Nephron (organoid): Measurements from ENCODE around the gene SOWAHA.
"Not testable (repeated sequence)": the region's sequence is repeated elsewhere in the genome, so short reads cannot be mapped to it uniquely, and the experiment has no call there.

Experiments used
- H3K27ac Mint-ChIP-seq, 3 experiments: 2 replicates each; pipeline ENCODE4 v1.8.0; 2020; ENCODE audit warnings: mixed read lengths in 3 of 3, mild to moderate bottlenecking in 2 of 3, moderate library complexity in 1 of 3
- H3K27me3 Mint-ChIP-seq: 2 replicates; pipeline ENCODE4 v1.8.0; 2021; ENCODE audit warnings: low read depth, mild to moderate bottlenecking, moderate library complexity, mixed read lengths
- H3K36me3 Mint-ChIP-seq: 2 replicates; pipeline ENCODE4 v1.8.0; 2020; ENCODE audit warnings: low read depth, mixed read lengths
- H3K4me1 Mint-ChIP-seq: 2 replicates; pipeline ENCODE4 v1.8.0; 2020; ENCODE audit warnings: mixed read lengths
- H3K4me3 Mint-ChIP-seq, 3 experiments: 2 replicates each; pipeline ENCODE4 v1.8.0; 2020; ENCODE audit warnings: mild to moderate bottlenecking in 3 of 3, mixed read lengths in 3 of 3, moderate library complexity in 2 of 3
- H3K9me3 Mint-ChIP-seq: 2 replicates; pipeline ENCODE4 v1.8.0; 2020; ENCODE audit warnings: mixed read lengths
- CTCF ChIP-seq, 3 experiments: fragments of 200-600 bp; sonication (generic); IDR thresholded peaks; one replicate each; pipeline ENCODE4 v1.5.0; 2021; ENCODE audit warnings: antibody characterized with exemption in 3 of 3; ENCODE audit not compliant: unreplicated experiment in 3 of 3

Gene SOWAHA

GRCh38 chr5:132791026-132791425, 22.1 kb upstream of the SOWAHA start:
- Mint-ChIP-seq H3K36me3 (no peaks in the 10 kb centered on the region), H3K4me3 (no peak overlapping the region), H3K9me3 (no peaks in the 10 kb centered on the region), H3K27ac (no peak overlapping the region), H3K4me1 (no peaks in the 10 kb centered on the region), H3K27me3 (peaks cover 11% of the 10 kb centered on the region)
- no peak for TF ChIP-seq CTCF (IDR thresholded peaks at IDR 0.05; ENCODE audit: unreplicated experiment in 3 of 3)

GRCh38 chr5:132797651-132798050, 15.5 kb upstream of the SOWAHA start:
- no peak for TF ChIP-seq CTCF (IDR thresholded peaks at IDR 0.05; ENCODE audit: unreplicated experiment in 3 of 3)
- Mint-ChIP-seq H3K27ac (no peak overlapping the region), H3K4me1 (no peaks in the 10 kb centered on the region), H3K4me3 (no peak overlapping the region), H3K36me3 (no peaks in the 10 kb centered on the region), H3K9me3 (no peaks in the 10 kb centered on the region), H3K27me3 (peaks cover 20% of the 10 kb centered on the region)

GRCh38 chr5:132799392-132799791, 13.7 kb upstream of the SOWAHA start:
- no peak overlapping the region for H3K27ac Mint-ChIP-seq
- H3K27me3 Mint-ChIP-seq: peaks cover 23% of the 10 kb centered on the region
- TF ChIP-seq CTCF (IDR thresholded peaks at IDR 0.05; ENCODE audit: unreplicated experiment in 3 of 3): no peak
- no peaks in the 10 kb centered on the region for H3K36me3 Mint-ChIP-seq
- no peak overlapping the region for H3K4me3 Mint-ChIP-seq
- H3K9me3 Mint-ChIP-seq: peaks cover 4% of the 10 kb centered on the region
- H3K4me1 Mint-ChIP-seq: no peaks in the 10 kb centered on the region

GRCh38 chr5:132800545-132800944, 12.6 kb upstream of the SOWAHA start:
- H3K27ac Mint-ChIP-seq: no peak overlapping the region
- H3K36me3 Mint-ChIP-seq: no peaks in the 10 kb centered on the region
- peaks cover 4% of the 10 kb centered on the region for H3K9me3 Mint-ChIP-seq
- no peaks in the 10 kb centered on the region for H3K4me1 Mint-ChIP-seq
- H3K27me3 Mint-ChIP-seq: peaks cover 25% of the 10 kb centered on the region
- H3K4me3 Mint-ChIP-seq: no peak overlapping the region
- TF ChIP-seq CTCF (IDR thresholded peaks at IDR 0.05; ENCODE audit: unreplicated experiment in 3 of 3): no peak

- TF ChIP-seq CTCF (IDR thresholded peaks at IDR 0.05; ENCODE audit: unreplicated experiment in 3 of 3): no peak
- Mint-ChIP-seq H3K36me3 (no peaks in the 10 kb centered on the region), H3K4me1 (no peaks in the 10 kb centered on the region), H3K4me3 (no peak overlapping the region), H3K27me3 (peaks cover 27% of the 10 kb centered on the region), H3K27ac (no peak overlapping the region), H3K9me3 (peaks cover 4% of the 10 kb centered on the region)
Measured at GRCh38 chr5:132802044-132802684, 10.9 kb upstream of the SOWAHA start.

- not testable (repeated sequence) for H3K4me1 Mint-ChIP-seq, H3K27ac Mint-ChIP-seq, H3K9me3 Mint-ChIP-seq, H3K36me3 Mint-ChIP-seq, H3K4me3 Mint-ChIP-seq
- peaks cover 32% of the 10 kb centered on the region for H3K27me3 Mint-ChIP-seq
Measured at GRCh38 chr5:132802685-132803066, 10.4 kb upstream of the SOWAHA start.

- not testable (repeated sequence) for H3K9me3 Mint-ChIP-seq, H3K36me3 Mint-ChIP-seq, H3K27ac Mint-ChIP-seq, H3K4me3 Mint-ChIP-seq, H3K4me1 Mint-ChIP-seq
- H3K27me3 Mint-ChIP-seq: peaks cover 40% of the 10 kb centered on the region
Measured at GRCh38 chr5:132804219-132804618, 8.9 kb upstream of the SOWAHA start.

- H3K9me3 Mint-ChIP-seq, H3K27ac Mint-ChIP-seq, H3K4me3 Mint-ChIP-seq, H3K4me1 Mint-ChIP-seq, H3K36me3 Mint-ChIP-seq: not testable (repeated sequence)
- peaks cover 53% of the 10 kb centered on the region for H3K27me3 Mint-ChIP-seq
Measured at GRCh38 chr5:132805872-132806271, 7.2 kb upstream of the SOWAHA start.

GRCh38 chr5:132806804-132807162, 6.3 kb upstream of the SOWAHA start:
- not testable (repeated sequence) for H3K4me1 Mint-ChIP-seq, H3K9me3 Mint-ChIP-seq, H3K4me3 Mint-ChIP-seq, H3K36me3 Mint-ChIP-seq
- peak overlapping the region; percentile 42 to 76 (median 76) for H3K27ac Mint-ChIP-seq
- peaks cover 62% of the 10 kb centered on the region for H3K27me3 Mint-ChIP-seq
